ENCODE data around the gene VASH2. TPM values are rescaled to one million over a fixed set of nuclear protein-coding genes. Genes with fewer than 3 reads are reported as not detected.
A peak's percentile ranks its signal among the peaks of the same experiment; 100 is the strongest.

VASH2 gene
- total RNA-seq, 1 experiment from 2014 or later, result 303 TPM

- TF ChIP-seq PREB (CRISPR knock-in tag; IDR thresholded peaks at IDR 0.05; ENCODE audit: borderline replicate concordance) (no peak), ZNF232 (CRISPR knock-in tag; IDR thresholded peaks at IDR 0.05) (0 out of 2 replicates have a peak, but pooled peaks have one; percentile 24), ZMAT4 (CRISPR knock-in tag; IDR thresholded peaks at IDR 0.05) (no peak), SMAD3 (CRISPR knock-in tag; IDR thresholded peaks at IDR 0.05; ENCODE audit: borderline replicate concordance) (peak; percentile 79; the same call in 1 of the 2 replicates), TEAD1 (CRISPR knock-in tag; IDR thresholded peaks at IDR 0.05) (no peak; the same call in 1 of the 2 replicates), GABPB1 (CRISPR knock-in tag; IDR thresholded peaks at IDR 0.05) (no peak), ZNF281 (CRISPR knock-in tag; IDR thresholded peaks at IDR 0.05) (no peak), TCF7 (CRISPR knock-in tag; IDR thresholded peaks at IDR 0.05; ENCODE audit: low read depth) (0 out of 2 replicates have a peak, but pooled peaks have one; percentile 10), ZNF138 (CRISPR knock-in tag; conservative IDR thresholded peaks at IDR 0.05) (0 out of 2 replicates have a peak, but pooled peaks have one; percentile 30), AFF4 (CRISPR knock-in tag; IDR thresholded peaks at IDR 0.05; ENCODE audit: borderline replicate concordance) (0 out of 2 replicates have a peak, but pooled peaks have one; percentile 35), ZNF671 (CRISPR knock-in tag; IDR thresholded peaks at IDR 0.05) (no peak), CREB1 (CRISPR knock-in tag; IDR thresholded peaks at IDR 0.05) (no peak), GRHL2 (CRISPR knock-in tag; IDR thresholded peaks at IDR 0.05; ENCODE audit: insufficient replicate concordance, severe bottlenecking) (no peak), FOXK1 (CRISPR knock-in tag; IDR thresholded peaks at IDR 0.05) (peak; percentile 8; the same call in 1 of the 2 replicates), NFE2L1 (CRISPR knock-in tag; IDR thresholded peaks at IDR 0.05) (no peak)
- TF ChIP-seq, protein P1, sequence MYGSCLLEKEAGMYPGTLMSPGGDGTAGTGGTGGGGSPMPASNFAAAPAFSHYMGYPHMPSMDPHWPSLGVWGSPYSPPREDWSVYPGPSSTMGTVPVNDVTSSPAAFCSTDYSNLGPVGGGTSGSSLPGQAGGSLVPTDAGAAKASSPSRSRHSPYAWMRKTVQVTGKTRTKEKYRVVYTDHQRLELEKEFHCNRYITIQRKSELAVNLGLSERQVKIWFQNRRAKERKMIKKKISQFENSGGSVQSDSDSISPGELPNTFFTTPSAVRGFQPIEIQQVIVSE (CRISPR knock-in tag; IDR thresholded peaks at IDR 0.05; ENCODE audit: borderline replicate concordance), result no peak
- TF ChIP-seq, protein P2, sequence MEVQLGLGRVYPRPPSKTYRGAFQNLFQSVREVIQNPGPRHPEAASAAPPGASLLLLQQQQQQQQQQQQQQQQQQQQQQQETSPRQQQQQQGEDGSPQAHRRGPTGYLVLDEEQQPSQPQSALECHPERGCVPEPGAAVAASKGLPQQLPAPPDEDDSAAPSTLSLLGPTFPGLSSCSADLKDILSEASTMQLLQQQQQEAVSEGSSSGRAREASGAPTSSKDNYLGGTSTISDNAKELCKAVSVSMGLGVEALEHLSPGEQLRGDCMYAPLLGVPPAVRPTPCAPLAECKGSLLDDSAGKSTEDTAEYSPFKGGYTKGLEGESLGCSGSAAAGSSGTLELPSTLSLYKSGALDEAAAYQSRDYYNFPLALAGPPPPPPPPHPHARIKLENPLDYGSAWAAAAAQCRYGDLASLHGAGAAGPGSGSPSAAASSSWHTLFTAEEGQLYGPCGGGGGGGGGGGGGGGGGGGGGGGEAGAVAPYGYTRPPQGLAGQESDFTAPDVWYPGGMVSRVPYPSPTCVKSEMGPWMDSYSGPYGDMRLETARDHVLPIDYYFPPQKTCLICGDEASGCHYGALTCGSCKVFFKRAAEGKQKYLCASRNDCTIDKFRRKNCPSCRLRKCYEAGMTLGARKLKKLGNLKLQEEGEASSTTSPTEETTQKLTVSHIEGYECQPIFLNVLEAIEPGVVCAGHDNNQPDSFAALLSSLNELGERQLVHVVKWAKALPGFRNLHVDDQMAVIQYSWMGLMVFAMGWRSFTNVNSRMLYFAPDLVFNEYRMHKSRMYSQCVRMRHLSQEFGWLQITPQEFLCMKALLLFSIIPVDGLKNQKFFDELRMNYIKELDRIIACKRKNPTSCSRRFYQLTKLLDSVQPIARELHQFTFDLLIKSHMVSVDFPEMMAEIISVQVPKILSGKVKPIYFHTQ (CRISPR knock-in tag; IDR thresholded peaks at IDR 0.05), result no peak
- TF ChIP-seq, protein P3, sequence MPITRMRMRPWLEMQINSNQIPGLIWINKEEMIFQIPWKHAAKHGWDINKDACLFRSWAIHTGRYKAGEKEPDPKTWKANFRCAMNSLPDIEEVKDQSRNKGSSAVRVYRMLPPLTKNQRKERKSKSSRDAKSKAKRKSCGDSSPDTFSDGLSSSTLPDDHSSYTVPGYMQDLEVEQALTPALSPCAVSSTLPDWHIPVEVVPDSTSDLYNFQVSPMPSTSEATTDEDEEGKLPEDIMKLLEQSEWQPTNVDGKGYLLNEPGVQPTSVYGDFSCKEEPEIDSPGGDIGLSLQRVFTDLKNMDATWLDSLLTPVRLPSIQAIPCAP (CRISPR knock-in tag; IDR thresholded peaks at IDR 0.05), result peak; percentile 83
- TF ChIP-seq, protein P4, sequence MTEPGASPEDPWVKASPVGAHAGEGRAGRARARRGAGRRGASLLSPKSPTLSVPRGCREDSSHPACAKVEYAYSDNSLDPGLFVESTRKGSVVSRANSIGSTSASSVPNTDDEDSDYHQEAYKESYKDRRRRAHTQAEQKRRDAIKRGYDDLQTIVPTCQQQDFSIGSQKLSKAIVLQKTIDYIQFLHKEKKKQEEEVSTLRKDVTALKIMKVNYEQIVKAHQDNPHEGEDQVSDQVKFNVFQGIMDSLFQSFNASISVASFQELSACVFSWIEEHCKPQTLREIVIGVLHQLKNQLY (CRISPR knock-in tag; IDR thresholded peaks at IDR 0.05), result no peak
- TF ChIP-seq, protein P5, sequence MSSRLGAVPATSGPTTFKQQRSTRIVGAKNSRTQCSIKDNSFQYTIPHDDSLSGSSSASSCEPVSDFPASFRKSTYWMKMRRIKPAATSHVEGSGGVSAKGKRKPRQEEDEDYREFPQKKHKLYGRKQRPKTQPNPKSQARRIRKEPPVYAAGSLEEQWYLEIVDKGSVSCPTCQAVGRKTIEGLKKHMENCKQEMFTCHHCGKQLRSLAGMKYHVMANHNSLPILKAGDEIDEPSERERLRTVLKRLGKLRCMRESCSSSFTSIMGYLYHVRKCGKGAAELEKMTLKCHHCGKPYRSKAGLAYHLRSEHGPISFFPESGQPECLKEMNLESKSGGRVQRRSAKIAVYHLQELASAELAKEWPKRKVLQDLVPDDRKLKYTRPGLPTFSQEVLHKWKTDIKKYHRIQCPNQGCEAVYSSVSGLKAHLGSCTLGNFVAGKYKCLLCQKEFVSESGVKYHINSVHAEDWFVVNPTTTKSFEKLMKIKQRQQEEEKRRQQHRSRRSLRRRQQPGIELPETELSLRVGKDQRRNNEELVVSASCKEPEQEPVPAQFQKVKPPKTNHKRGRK (CRISPR knock-in tag; IDR thresholded peaks at IDR 0.05; ENCODE audit: borderline replicate concordance), result no peak
These were observed at the start of gene VASH2 (continued) for GRCh38 chr1:212950243-212951125.

Data from WTC11 (cell line).